NCI-H187 (cell line): ENCODE data around the gene TMEM129.

Experiments used
- DNase-seq, 2 experiments: peaks; one replicate each; lab custom pipeline; 2025; lab: John Stamatoyannopoulos, UW

Gene TMEM129

GRCh38 chr4:1758306-1759121 lies 37.4 kb upstream of the TMEM129 start:
- DNase-seq = no peak

GRCh38 chr4:1757836-1758235 lies 36.7 kb upstream of the TMEM129 start:
- no peak for DNase-seq

GRCh38 chr4:1756893-1757779 lies 36.0 kb upstream of the TMEM129 start:
- no peak for DNase-seq

- no peak for DNase-seq
These were observed 35.0 kb upstream of the TMEM129 start for GRCh38 chr4:1756079-1756478.

- DNase-seq = no peak
These were observed 34.2 kb upstream of the TMEM129 start for GRCh38 chr4:1755297-1755696.

GRCh38 chr4:1754336-1754735 lies 33.2 kb upstream of the TMEM129 start:
- no peak for DNase-seq

- no peak for DNase-seq
These were observed 32.7 kb upstream of the TMEM129 start for GRCh38 chr4:1753697-1754311.

- no peak for DNase-seq
These were observed 32.2 kb upstream of the TMEM129 start for GRCh38 chr4:1753294-1753696.

GRCh38 chr4:1752284-1753041 lies 31.3 kb upstream of the TMEM129 start:
- no peak for DNase-seq

GRCh38 chr4:1751919-1752283 lies 30.8 kb upstream of the TMEM129 start:
- no peak for DNase-seq

- DNase-seq = no peak
These were observed 30.2 kb upstream of the TMEM129 start for GRCh38 chr4:1751155-1751918.

- no peak for DNase-seq
These were observed 29.4 kb upstream of the TMEM129 start for GRCh38 chr4:1750381-1751154.

GRCh38 chr4:1749826-1750225 lies 28.7 kb upstream of the TMEM129 start:
- no peak for DNase-seq

- no peak for DNase-seq
These were observed 28.2 kb upstream of the TMEM129 start for GRCh38 chr4:1749370-1749769.

GRCh38 chr4:1748465-1748995 lies 27.4 kb upstream of the TMEM129 start:
- DNase-seq = peak; percentile 30 to 72

- DNase-seq = no peak
These were observed 26.5 kb upstream of the TMEM129 start for GRCh38 chr4:1747603-1747967.

- no peak for DNase-seq
These were observed 25.9 kb upstream of the TMEM129 start for GRCh38 chr4:1746919-1747602.

- no peak for DNase-seq
These were observed 25.2 kb upstream of the TMEM129 start for GRCh38 chr4:1746265-1746691.

GRCh38 chr4:1745697-1746096 lies 24.6 kb upstream of the TMEM129 start:
- no peak for DNase-seq

GRCh38 chr4:1745165-1745564 lies 24.0 kb upstream of the TMEM129 start:
- no peak for DNase-seq
